H1 (cell line): ENCODE measurements around the gene CACFD1. TPM values are rescaled to one million over a fixed set of nuclear protein-coding genes. Genes with fewer than 3 reads are reported as not detected.
A peak's percentile ranks its signal among the peaks of the same experiment; 100 is the strongest.

Experiments
- CTCF ChIA-PET: fragments of 300-600 bp; sonication (Branson Sonifier 250); formaldehyde crosslinking; loops from one replicate; lab custom pipeline; 2021; ENCODE audit not compliant: partially characterized antibody; lab: Charles Lee
- POLR2A ChIA-PET: fragments of 300-600 bp; sonication (Branson Sonifier 250); formaldehyde crosslinking; loops from one replicate; lab custom pipeline; 2021; ENCODE audit warnings: inconsistent platforms; ENCODE audit not compliant: partially characterized antibody; lab: Charles Lee
- DNase-seq, 2 experiments: peaks; one replicate each; pipeline versions ENCODE4 v3.0.0 to v3.0.0-alpha.2; 2010 to 2022; ENCODE audit warnings: low spot score in 2 of 2, low read depth in 1 of 2, mixed read lengths in 1 of 2
- FAIRE-seq: peaks from 2 replicates; lab custom pipeline; 2011; peaks lifted over from hg19 to GRCh38; lab: Jason Lieb, UNC
- H2AFZ ChIP-seq: 2 replicates; pipeline ENCODE4 v1.8.1; 2012; ENCODE audit warnings: low read length, inconsistent platforms
- H2AK5ac ChIP-seq: 2 replicates; pipeline ENCODE4 v1.6.1; 2013; ENCODE audit warnings: low read depth, low read length
- H2BK120ac ChIP-seq: replicated peaks from 2 replicates; pipeline ENCODE3; 2013; ENCODE audit warnings: low read depth, low read length, inconsistent platforms
- H2BK12ac ChIP-seq: 2 replicates; pipeline ENCODE4 v1.6.1; 2013; ENCODE audit warnings: low read depth, low read length
- H2BK15ac ChIP-seq: 2 replicates; pipeline ENCODE4 v1.6.1; 2013; ENCODE audit warnings: low read length
- H2BK20ac ChIP-seq: 2 replicates; pipeline ENCODE4 v1.6.1; 2013; ENCODE audit warnings: low read length
- H2BK5ac ChIP-seq: 2 replicates; pipeline ENCODE4 v1.6.1; 2013; ENCODE audit warnings: low read depth, low read length
- H3K14ac ChIP-seq: 2 replicates; pipeline ENCODE4 v1.6.1; 2013; ENCODE audit warnings: inconsistent platforms; ENCODE audit not compliant: insufficient read length
- H3K18ac ChIP-seq: 2 replicates; pipeline ENCODE4 v1.6.1; 2013; ENCODE audit warnings: low read length; ENCODE audit errors: extremely low read depth
- H3K23ac ChIP-seq: 2 replicates; pipeline ENCODE4 v1.6.1; 2013; ENCODE audit warnings: inconsistent platforms; ENCODE audit not compliant: insufficient read length
- H3K23me2 ChIP-seq: 2 replicates; pipeline ENCODE4 v1.6.1; 2013; ENCODE audit warnings: low read depth, low read length
- H3K27ac ChIP-seq: 2 replicates; pipeline ENCODE4 v1.6.1; 2011; ENCODE audit warnings: low read depth, low read length, inconsistent platforms
- H3K27me3 ChIP-seq, 4 experiments: replicated peaks in 1 of 4; 1 replicate in 1 of 4; 2 replicates in 3 of 4; pipeline versions ENCODE4 v1.6.1 to v1.8.1; 2011 to 2013; ENCODE audit warnings: low read length in 3 of 4, mild to moderate bottlenecking in 3 of 4, inconsistent platforms in 2 of 4, mixed read lengths in 2 of 4, moderate library complexity in 1 of 4; ENCODE audit not compliant: control insufficient read depth in 3 of 4, insufficient read depth in 3 of 4; ENCODE audit errors: extremely low read depth in 1 of 4
- H3K36me3 ChIP-seq, 4 experiments: 2 replicates each; pipeline versions ENCODE4 v1.6.1 to v1.8.1; 2011 to 2013; ENCODE audit warnings: mild to moderate bottlenecking in 4 of 4, low read length in 3 of 4, moderate library complexity in 2 of 4, control low read depth in 1 of 4, inconsistent platforms in 1 of 4; ENCODE audit not compliant: insufficient read depth in 4 of 4, control insufficient read depth in 2 of 4
- H3K4ac ChIP-seq: replicated peaks from 2 replicates; pipeline ENCODE3; 2013; ENCODE audit warnings: low read length, low read depth, mixed read lengths, inconsistent platforms; ENCODE audit not compliant: insufficient read length
- H3K4me1 ChIP-seq, 4 experiments: replicated peaks in 1 of 4; 1 replicate in 1 of 4; 2 replicates in 3 of 4; pipeline versions ENCODE4 v1.6.1 to v1.8.1; 2011 to 2013; ENCODE audit warnings: low read length in 3 of 4, inconsistent platforms in 2 of 4, mixed read lengths in 1 of 4; ENCODE audit not compliant: insufficient read depth in 4 of 4, control insufficient read depth in 3 of 4
- H3K4me2 ChIP-seq, 2 experiments: 2 replicates each; pipeline versions ENCODE4 v1.6.1 to v1.8.1; 2011 to 2013; ENCODE audit warnings: low read depth in 2 of 2, low read length in 2 of 2, control low read depth in 1 of 2, inconsistent platforms in 1 of 2, mild to moderate bottlenecking in 1 of 2; ENCODE audit not compliant: insufficient read depth in 1 of 2
- H3K4me3 ChIP-seq, 4 experiments: fragments of 200-600, 300-600 bp in 1 of 4; sonication (generic), shearing (Covaris generic), sonication (Bioruptor Twin) in 1 of 4; 2 replicates each; pipeline versions ENCODE4 v1.5.1 to v1.8.1; 2011 to 2016; ENCODE audit warnings: low read length in 4 of 4, low read depth in 3 of 4, control low read depth in 2 of 4, inconsistent platforms in 2 of 4, mild to moderate bottlenecking in 2 of 4, mixed read lengths in 1 of 4, moderate library complexity in 1 of 4; ENCODE audit not compliant: insufficient read depth in 2 of 4; ENCODE audit errors: extremely low read depth in 1 of 4
- H3K56ac ChIP-seq: replicated peaks from 2 replicates; pipeline ENCODE3; 2013; ENCODE audit warnings: low read depth, mild to moderate bottlenecking, mixed read lengths, low read length, inconsistent platforms; ENCODE audit not compliant: insufficient read length
- H3K79me1 ChIP-seq: 2 replicates; pipeline ENCODE4 v1.6.1; 2013; ENCODE audit warnings: low read depth, low read length, control low read depth
- H3K79me2 ChIP-seq, 2 experiments: 2 replicates each; pipeline versions ENCODE4 v1.6.1 to v1.8.1; 2012 to 2013; ENCODE audit warnings: low read length in 2 of 2, mild to moderate bottlenecking in 2 of 2, inconsistent platforms in 1 of 2; ENCODE audit not compliant: insufficient read depth in 2 of 2, control insufficient read depth in 1 of 2
- H3K9ac ChIP-seq, 4 experiments: replicated peaks in 1 of 4; 1 replicate in 1 of 4; 2 replicates in 3 of 4; pipeline versions ENCODE4 v1.6.1 to v1.8.1; 2011 to 2013; ENCODE audit warnings: low read depth in 3 of 4, low read length in 3 of 4, control low read depth in 2 of 4, mild to moderate bottlenecking in 2 of 4, moderate library complexity in 2 of 4, inconsistent platforms in 1 of 4; ENCODE audit errors: extremely low read depth in 1 of 4
- H3K9me3 ChIP-seq, 2 experiments: 2 replicates each; pipeline versions ENCODE4 v1.6.1 to v1.8.1; 2012 to 2013; ENCODE audit warnings: mild to moderate bottlenecking in 2 of 2, moderate library complexity in 2 of 2, control low read depth in 1 of 2, inconsistent platforms in 1 of 2, low read depth in 1 of 2, low read length in 1 of 2, mixed read lengths in 1 of 2; ENCODE audit not compliant: insufficient read depth in 2 of 2
- H4K20me1 ChIP-seq, 2 experiments: replicated peaks in 1 of 2; 2 replicates each; pipeline versions ENCODE3 to v1.8.1; 2011 to 2013; ENCODE audit warnings: inconsistent platforms in 2 of 2, low read length in 2 of 2, mild to moderate bottlenecking in 1 of 2; ENCODE audit not compliant: insufficient read depth in 2 of 2, control insufficient read depth in 1 of 2
- H4K5ac ChIP-seq: 2 replicates; pipeline ENCODE4 v1.6.1; 2013; ENCODE audit warnings: low read length, low read depth, mixed read lengths, inconsistent platforms; ENCODE audit not compliant: insufficient read length
- H4K8ac ChIP-seq: 2 replicates; pipeline ENCODE4 v1.8.0; 2013; ENCODE audit warnings: mild to moderate bottlenecking, moderate library complexity, low read length, inconsistent platforms; ENCODE audit not compliant: insufficient read depth; ENCODE audit errors: extremely low read depth
- H4K91ac ChIP-seq: replicated peaks from 2 replicates; pipeline ENCODE3; 2013; ENCODE audit warnings: low read length, mixed read lengths, inconsistent platforms; ENCODE audit not compliant: insufficient read length
- CBX5 ChIP-seq: fragments of 300-800, 300-1000 bp; sonication (generic); IDR thresholded peaks from 2 replicates; pipeline ENCODE4 v1.7.1; 2016; ENCODE audit warnings: antibody characterized with exemption, low read length, low read depth
- WGBS, 2 experiments: shearing (Covaris generic) in 1 of 2; methylation state at CpG; one replicate each; pipeline versions ENCODE4 v1.1.6 to v1.1.7; 2013 to 2015; ENCODE audit warnings: low lambda C conversion rate in 2 of 2, mixed read lengths in 2 of 2, inconsistent platforms in 1 of 2, low coverage in 1 of 2, missing lambda C conversion rate in 1 of 2; ENCODE audit not compliant: insufficient replicate concordance in 2 of 2, insufficient coverage in 1 of 2, insufficient read length in 1 of 2; ENCODE audit errors: extremely low coverage in 1 of 2, missing lambda C conversion rate in 1 of 2; 5-methylcytosine and 5-hydroxymethylcytosine counted together
- polyA plus RNA-seq, 7 experiments: library from polyadenylated mRNA; depleted of rRNA in 3 of 7; stranded (reverse) in 5 of 7; unstranded in 2 of 7; fragments of >200 nt in 5 of 7; fragments of 200-250 nt in 2 of 7; gene quantifications; 1 replicate in 5 of 7; 2 replicates in 1 of 7; 4 replicates in 1 of 7; pipeline versions ENCODE4 v1.2.1 to v1.2.3, GENCODE V29; 2011 to 2013; ENCODE audit warnings: missing spikeins in 2 of 7, mixed read lengths in 2 of 7
- total RNA-seq: library from RNA; stranded (reverse); fragmentation: NEBNext Ultra II Directional; extraction: Animal tissue kit (Norgen Biotek cat#: 25700); gene quantifications from 2 replicates; pipeline ENCODE4 v1.2.1, GENCODE V29; 2021

The CACFD1 gene
- total and polyA plus RNA-seq, 2 of the 8 experiments (the other 6 are each of a cell fraction or from before 2014, with no cell fraction given) = 13.4 to 15.5 TPM

- Histone ChIP-seq H2BK20ac (no peak overlapping the region), H3K23me2 (peaks cover 9% of the 10 kb centered on the region), H2BK120ac (no peak overlapping the region), H3K56ac (no peak overlapping the region), H3K4me2 (no peak overlapping the region), H2BK15ac (no peak overlapping the region), H3K9me3 (peaks cover 0 to 2% of the 10 kb centered on the region in 2 experiments; a peak in 1 of 4 replicates), H3K9ac (no peak overlapping the region), H2BK12ac (no peak overlapping the region), H3K4me3 (no peak overlapping the region), H3K79me1 (peaks cover 2% of the 10 kb centered on the region; the same call in 1 of the 2 replicates), H2BK5ac (no peak overlapping the region), H3K14ac (no peak overlapping the region), H3K27ac (no peak overlapping the region), H3K79me2 (no peaks in the 10 kb centered on the region), H4K5ac (no peak overlapping the region), H3K36me3 (peaks cover 0 to 3% (median 0%) of the 10 kb centered on the region in 4 experiments; a peak in 1 of 8 replicates), H3K4ac (no peak overlapping the region), H3K18ac (no peak overlapping the region; the same call in 1 of the 2 replicates), H4K91ac (peak overlapping the region; percentile 74), H3K4me1 (no peaks in the 10 kb centered on the region; a peak in 1 of 7 replicates), H4K20me1 (peaks cover 0 to 8% of the 10 kb centered on the region in 2 experiments), H3K27me3 (no peaks in the 10 kb centered on the region), H3K23ac (no peak overlapping the region), H4K8ac (no peak overlapping the region; the same call in 1 of the 2 replicates), H2AK5ac (no peak overlapping the region), H2AFZ (no peak overlapping the region)
- POLR2A ChIA-PET = interaction anchor here (1.5 kb wide), 1 partner anchor 136 kb away, joined by 3 read pairs; the partner anchor contains the start of genes SURF1 and SURF2
- CTCF ChIA-PET = interaction anchor here (0.9 to 2.7 kb wide), 2 partner anchors 23 to 235 kb away, joined by 3 to 7 read pairs; no protein-coding TSS in a partner anchor
- WGBS, 2 experiments = 90% methylated on average over 27 of the region's 33 CpGs; no CpG with 5 or more reads in 1 of the 2 experiments
- DNase-seq (no peak), FAIRE-seq (no peak)
- TF ChIP-seq CBX5 = no peak
These were observed 32.6 kb downstream of the CACFD1 start for GRCh38 chr9:133492061-133493021.
